Pancreas (tissue), 10 donors: ENCODE results near the gene L3MBTL1. TPM values are rescaled to one million over a fixed set of nuclear protein-coding genes. Genes with fewer than 3 reads are reported as not detected.

Source experiments
- ATAC-seq, 4 donors: fragments of 200-7000 bp; cut with Tn5 transposase; one replicate each; pipeline versions ENCODE4 v1.8.0 to v1.9.1; 2020; ENCODE audit warnings: mild to moderate bottlenecking in 4 of 4, moderate library complexity in 4 of 4
- DNase-seq, 6 donors: peaks; one replicate each; pipeline ENCODE4 v3.0.0-alpha.2; 2020
- FAIRE-seq: peaks from 2 replicates; lab custom pipeline; 2012; peaks lifted over from hg19 to GRCh38; lab: Jason Lieb, UNC
- H3K27ac ChIP-seq, 4 donors: fragments of 200-600 bp; sonication (generic); 1 replicate in 3 of 4; 2 replicates in 1 of 4; pipeline versions ENCODE4 v1.5.0 to v1.8.0; 2020
- H3K27me3 ChIP-seq, 4 donors: fragments of 200-600 bp; one replicate each; pipeline ENCODE4 v1.8.0; 2021
- H3K36me3 ChIP-seq, 3 donors: fragments of 200-600 bp; sonication (generic) in 1 of 3; one replicate each; pipeline versions ENCODE4 v1.5.0 to v1.8.0; 2020 to 2021
- H3K4me1 ChIP-seq, 3 donors: fragments of 200-600 bp; one replicate each; pipeline ENCODE4 v1.8.0; 2021
- H3K4me3 ChIP-seq, 4 donors: fragments of 200-600 bp; sonication (generic) in 2 of 4; one replicate each; pipeline versions ENCODE4 v1.5.0 to v1.8.0; 2020 to 2021
- H3K9me3 ChIP-seq, 4 donors: fragments of 200-600 bp; one replicate each; pipeline ENCODE4 v1.8.0; 2021
- CTCF ChIP-seq, 4 donors: fragments of 200-600 bp; sonication (generic) in 3 of 4; IDR thresholded peaks; one replicate each; pipeline versions ENCODE4 v1.5.0 to v1.8.0; 2021; ENCODE audit warnings: antibody characterized with exemption in 4 of 4
- WGBS, 2 donors: extraction: QIAGEN DNeasy Blood & Tissue Kit; methylation state at CpG; one replicate each; pipeline ENCODE4 v1.1.7; 2013; 5-methylcytosine and 5-hydroxymethylcytosine counted together
- intact Hi-C, 3 donors: fragments of 100-400 bp; cut with DNase I; formaldehyde crosslinking; loops; one replicate each; pipeline versions ENCODE4 v1.11.1 to v1.14.2; 2022
- polyA plus RNA-seq, 2 donors: library from polyadenylated mRNA; stranded (reverse); fragments of 200-250 nt; gene quantifications; one replicate each; pipeline ENCODE4 v1.2.3, GENCODE V29; 2013
- total RNA-seq, 6 donors: library from RNA; stranded (reverse); fragmentation: NEBNext Ultra II Directional in 4 of 6; extraction: Animal tissue kit (Norgen Biotek cat#: 25700) in 4 of 6; gene quantifications; one replicate each; pipeline versions ENCODE4 v1.2.1 to v1.2.4, GENCODE V29; 2021 to 2023
- donor health status: healthy with polysubstance abuse.
- donor health status: DM: no; HTN: no; CAD: no; lungs with moderate emphysema.
- donor health status: DM: no; HTN: no; CAD: no.
- donor health status: control.
- donor health status: control.
- donor health status: Bipolar disorder and iron deficiency.
- donor health status: DM: yes; HTN: yes; CAD: no.
- donor health status: DM: no; HTN: no; CAD: no.
- donor health status: DM: no; HTN: no; CAD: no.
- donor health status: DM: yes; HTN: yes; CAD: no.

Gene L3MBTL1
- total RNA-seq (10 to 100 TPM in 1 of 6 donors, 1 to 10 TPM in 5; 3.4 to 10.7 (median 5.0) TPM), polyA plus RNA-seq (1 to 10 TPM; 8.4 to 8.7 TPM)

DNA sequence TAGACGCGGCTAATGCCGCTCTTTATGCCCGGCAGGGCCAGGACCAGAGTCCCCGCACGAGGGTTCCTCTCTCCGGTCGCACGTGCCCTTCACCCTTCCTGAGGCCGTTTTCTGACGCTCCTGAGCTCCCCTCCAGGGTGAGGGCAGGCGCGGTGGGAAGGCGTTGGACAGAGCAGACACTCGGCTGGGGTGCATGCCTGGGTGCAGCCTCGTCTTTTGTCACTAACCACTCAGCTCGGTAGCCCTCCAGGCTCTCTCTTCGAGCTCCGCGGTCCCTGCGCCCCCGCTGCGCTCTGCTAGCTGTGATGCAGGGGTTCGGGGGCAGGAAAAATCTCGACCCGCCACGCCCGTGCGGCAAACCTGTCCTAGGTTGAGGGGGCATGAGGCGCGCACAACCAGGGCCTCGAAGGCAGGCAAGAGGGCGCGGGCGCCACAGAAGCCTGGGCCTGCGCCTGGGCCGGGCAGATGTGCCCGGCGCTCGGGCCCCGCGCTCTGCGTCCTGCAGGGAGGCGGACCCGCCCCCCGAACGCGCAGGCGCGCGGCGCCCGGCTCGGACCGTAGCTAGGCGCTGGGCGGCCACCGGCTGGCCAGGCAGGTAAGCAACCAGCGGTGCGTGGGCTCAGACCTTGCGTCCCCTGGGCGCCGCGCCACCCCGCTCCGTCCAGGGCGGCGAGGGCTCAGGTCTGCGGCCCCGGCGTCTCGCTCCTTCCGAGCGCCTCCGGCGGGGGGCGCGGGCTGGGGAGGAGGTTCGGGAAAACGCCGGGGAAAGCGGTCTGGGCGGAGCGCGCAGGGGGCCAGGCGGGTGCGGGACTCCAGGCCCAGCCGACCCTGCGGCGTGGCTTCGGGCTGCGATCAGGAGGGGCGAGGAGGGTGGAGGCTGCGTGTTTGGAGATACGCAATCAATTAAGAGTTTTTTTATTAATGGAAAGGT lies at the start of gene L3MBTL1:
L3MBTL1 (plus strand) TSS at position 548 of the 931 bp plus-strand sequence. CDS start 5,807 bp downstream, outside the sequence.
- no peak within 1 kb of the TSS for H3K27ac ChIP-seq
- peak within 1 kb of the TSS; percentile 31 to 65 (median 60) for H3K4me3 ChIP-seq
- peak; percentile 55 to 86 (median 66) for DNase-seq
- no peak for TF ChIP-seq CTCF (IDR thresholded peaks at IDR 0.05)
- H3K36me3 ChIP-seq: no peaks in the 10 kb centered on the region
- H3K4me1 ChIP-seq: no peaks in the 10 kb centered on the region
- H3K27me3 ChIP-seq: no peaks in the 10 kb centered on the region
- intact Hi-C loops: no loop called here
- ATAC-seq: peak; percentile 89 to 97 (median 94)
- FAIRE-seq: no peak
- H3K9me3 ChIP-seq: no peaks in the 10 kb centered on the region
- 5 to 8% methylated on average over 65 to 95 of the region's 95 CpGs for WGBS, 2 donors

- intact Hi-C loops: no loop called here
- no peak for TF ChIP-seq CTCF (IDR thresholded peaks at IDR 0.05)
- DNase-seq (no peak), FAIRE-seq (no peak), ATAC-seq (no peak)
- Histone ChIP-seq H3K27ac (peak overlapping the region; percentile 99 to 100 (median 100)), H3K4me1 (peaks cover 0 to 33% (median 9%) of the 10 kb centered on the region in 3 donors), H3K4me3 (peak overlapping the region; percentile 73 to 93 (median 80)), H3K27me3 (no peaks in the 10 kb centered on the region), H3K9me3 (no peaks in the 10 kb centered on the region), H3K36me3 (peaks cover 0 to 46% (median 27%) of the 10 kb centered on the region in 3 donors)
- WGBS, 2 donors: 1% methylated on average over 35 to 41 of the region's 41 CpGs
Measured at GRCh38 chr20:43458422-43458924, 49.0 kb upstream of the L3MBTL1 start.

DNA sequence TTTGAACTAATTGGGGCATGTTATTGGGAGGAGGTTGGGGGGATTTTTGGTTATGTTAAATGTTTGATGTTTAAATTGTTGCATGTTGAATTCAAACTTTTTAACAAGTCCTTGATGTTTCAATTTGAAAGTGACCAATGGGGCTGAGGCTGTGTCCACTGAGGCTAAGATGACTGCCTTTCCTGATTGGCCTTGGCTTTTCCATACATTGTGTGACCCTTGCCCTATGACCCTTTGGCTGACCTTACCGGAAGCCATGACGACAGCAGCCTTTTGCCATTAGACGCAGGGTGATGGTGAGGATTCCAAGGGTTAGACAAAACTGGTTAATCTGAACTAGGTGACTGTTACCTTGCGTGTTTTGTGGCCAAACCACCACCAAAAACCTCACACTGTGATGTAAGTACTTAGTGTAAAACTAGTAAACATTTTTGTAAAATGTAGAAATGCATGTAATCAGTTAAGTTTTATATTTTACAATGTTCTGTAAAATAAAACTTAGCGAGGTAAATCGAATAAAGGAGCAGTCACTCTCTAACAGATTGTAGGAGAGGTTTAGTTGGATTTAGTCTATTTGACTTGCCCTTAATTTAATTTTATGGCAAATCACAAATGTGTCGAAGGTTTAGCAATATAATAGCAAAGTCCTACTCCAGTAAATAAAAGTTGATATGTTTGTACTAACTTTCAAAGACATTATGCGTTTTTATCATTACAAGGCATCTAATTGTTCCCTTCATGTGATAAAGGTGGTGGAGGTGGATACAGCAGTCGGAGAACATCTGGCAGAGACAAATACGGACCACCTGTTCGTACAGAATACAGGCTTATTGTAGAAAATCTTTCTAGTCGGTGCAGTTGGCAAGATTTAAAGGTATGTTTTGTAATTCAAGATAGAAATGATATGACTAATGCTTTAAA lies 48.2 kb upstream of the L3MBTL1 start:
- H3K4me3 ChIP-seq: peak overlapping the region; percentile 73 to 93 (median 80)
- peak in 1 of 6 donors; percentile 39 for DNase-seq
- H3K9me3 ChIP-seq: no peaks in the 10 kb centered on the region
- FAIRE-seq: no peak
- no peak for ATAC-seq
- intact Hi-C loops: no loop called here
- peaks cover 0 to 33% (median 9%) of the 10 kb centered on the region in 3 donors for H3K4me1 ChIP-seq
- peak overlapping the region in 1 of 4 donors; percentile 100 for H3K27ac ChIP-seq
- TF ChIP-seq CTCF (IDR thresholded peaks at IDR 0.05): no peak
- H3K27me3 ChIP-seq: no peaks in the 10 kb centered on the region
- WGBS, 2 donors: 43 to 46% methylated on average over 12 of the region's 12 CpGs
- peaks cover 0 to 54% (median 30%) of the 10 kb centered on the region in 3 donors for H3K36me3 ChIP-seq

DNA sequence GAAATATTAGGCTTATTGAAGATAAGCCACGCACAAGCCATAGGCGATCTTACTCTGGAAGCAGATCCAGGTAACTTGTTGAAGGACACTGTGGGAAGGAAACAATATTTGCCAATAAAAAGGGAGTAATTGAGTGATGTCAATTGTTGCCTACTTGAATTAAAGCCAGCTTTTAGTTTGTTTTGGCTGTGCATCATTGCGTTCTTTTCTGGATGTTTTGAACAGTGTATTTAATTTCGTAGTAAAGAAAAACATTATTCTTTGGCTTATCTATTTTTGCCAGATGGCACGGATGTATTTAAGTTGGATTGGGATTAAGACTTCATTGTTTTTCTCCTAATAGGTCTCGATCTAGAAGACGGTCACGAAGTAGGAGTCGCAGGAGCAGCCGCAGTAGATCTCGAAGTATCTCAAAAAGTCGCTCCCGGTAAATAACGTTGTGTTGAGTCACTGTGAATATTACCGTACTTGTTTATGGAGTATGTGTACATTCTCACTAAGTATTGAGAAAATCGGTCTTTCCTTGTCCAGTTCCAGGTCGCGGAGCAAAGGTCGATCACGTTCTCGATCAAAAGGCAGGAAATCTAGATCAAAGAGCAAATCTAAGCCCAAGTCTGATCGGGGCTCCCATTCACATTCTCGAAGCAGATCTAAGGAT lies 47.2 kb upstream of the L3MBTL1 start:
- DNase-seq: no peak
- no peak for ATAC-seq
- H3K9me3 ChIP-seq: no peaks in the 10 kb centered on the region
- peaks cover 0 to 61% (median 30%) of the 10 kb centered on the region in 3 donors for H3K36me3 ChIP-seq
- no peak for FAIRE-seq
- H3K4me1 ChIP-seq: peaks cover 0 to 33% (median 9%) of the 10 kb centered on the region in 3 donors
- H3K27ac ChIP-seq: no peak overlapping the region
- TF ChIP-seq CTCF (IDR thresholded peaks at IDR 0.05): no peak
- H3K27me3 ChIP-seq: no peaks in the 10 kb centered on the region
- intact Hi-C loops: no loop called here
- 78 to 80% methylated on average over 23 of the region's 23 CpGs for WGBS, 2 donors
- H3K4me3 ChIP-seq: no peak overlapping the region
